RWPE2 (cell line): Measurements from ENCODE around the gene ATG5.

Experiments used
- ATAC-seq: fragments of 200-7000 bp; cut with Tn5 transposase; 3 replicates; pipeline ENCODE4 v1.9.1; 2021; ENCODE audit warnings: low read depth
- DNase-seq: peaks from one replicate; pipeline ENCODE4 v3.0.0-alpha.2; 2020; ENCODE audit warnings: low spot score
- H3K27ac ChIP-seq: fragments of 450-650 bp; 2 replicates; pipeline ENCODE4 v1.5.1; 2017; ENCODE audit warnings: mild to moderate bottlenecking; ENCODE audit not compliant: poor library complexity, severe bottlenecking
- H3K27me3 ChIP-seq: fragments of 250-450 bp; sonication (Bioruptor Pico); 2 replicates; pipeline ENCODE4 v1.5.1; 2021; ENCODE audit warnings: mild to moderate bottlenecking, moderate library complexity; ENCODE audit not compliant: insufficient read depth, poor library complexity, severe bottlenecking
- H3K36me3 ChIP-seq: fragments of 250-450 bp; sonication (Bioruptor Pico); 2 replicates; pipeline ENCODE4 v1.5.1; 2020; ENCODE audit warnings: low read depth, mild to moderate bottlenecking, moderate library complexity
- H3K4me1 ChIP-seq: fragments of 250-450 bp; sonication (Bioruptor Pico); 2 replicates; pipeline ENCODE4 v1.5.1; 2021; ENCODE audit warnings: mild to moderate bottlenecking, moderate library complexity; ENCODE audit not compliant: insufficient read depth, poor library complexity, severe bottlenecking
- H3K4me3 ChIP-seq: fragments of 250-450 bp; sonication (Bioruptor Pico); 2 replicates; pipeline ENCODE4 v1.5.1; 2021; ENCODE audit warnings: mild to moderate bottlenecking, moderate library complexity; ENCODE audit not compliant: severe bottlenecking
- H3K9me3 ChIP-seq: fragments of 250-450 bp; sonication (Bioruptor Pico); 2 replicates; pipeline ENCODE4 v1.5.1; 2021; ENCODE audit warnings: mild to moderate bottlenecking, moderate library complexity; ENCODE audit not compliant: severe bottlenecking
- TF ChIP-seq, protein P1 (sequence below): fragments of 450-650 bp; IDR thresholded peaks from one replicate; pipeline ENCODE4 v1.5.1; 2017; ENCODE audit warnings: mild to moderate bottlenecking, moderate library complexity; ENCODE audit not compliant: poor library complexity, severe bottlenecking

ATG5 gene

DNA sequence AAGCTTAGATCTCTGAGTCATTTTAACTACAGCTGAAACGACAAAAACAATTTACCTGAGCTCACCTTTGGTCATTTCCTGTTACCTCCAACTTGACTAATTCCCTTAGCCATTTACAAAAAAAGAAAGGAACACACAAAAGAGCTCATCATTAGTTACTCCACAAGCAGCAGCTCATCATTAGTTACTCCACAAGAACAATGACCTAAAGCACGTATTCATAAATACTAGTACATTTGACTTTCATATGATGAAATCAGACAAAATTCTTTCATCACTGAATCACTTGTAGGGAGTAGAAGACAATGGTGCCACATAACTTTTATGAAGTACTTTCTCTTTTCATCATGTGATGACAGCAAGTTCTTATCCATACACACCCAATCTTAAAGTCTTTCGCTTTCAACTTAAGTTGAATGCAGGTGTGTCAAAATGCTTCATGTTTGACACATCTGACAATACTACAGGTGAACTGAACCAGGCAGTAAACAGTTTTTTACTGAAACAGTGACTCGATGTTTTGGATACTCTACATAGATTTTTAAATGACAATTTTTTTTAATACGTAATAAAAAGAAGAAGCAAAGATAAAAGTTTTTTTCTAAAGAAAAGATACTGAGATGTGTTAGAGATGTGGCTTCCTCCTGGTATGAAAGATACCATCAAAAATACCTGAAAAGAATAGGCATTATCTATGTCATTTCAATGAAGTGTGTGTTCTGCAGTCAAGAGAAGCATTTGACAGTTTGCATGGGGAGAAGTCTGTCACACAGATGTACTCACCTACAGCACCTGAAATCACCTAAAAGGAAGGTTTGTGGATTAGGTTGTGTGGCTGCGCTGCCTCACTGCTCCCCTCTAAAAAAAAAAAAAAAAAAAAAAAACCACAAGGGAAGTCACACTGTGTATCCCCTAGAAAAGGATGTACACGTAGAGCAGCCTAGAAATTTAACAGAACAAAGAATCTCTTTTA is 130.3 kb downstream of the ATG5 start:
- no peak overlapping the region for H3K4me3 ChIP-seq
- H3K4me1 ChIP-seq: peaks cover 52% of the 10 kb centered on the region
- TF ChIP-seq, protein P1, sequence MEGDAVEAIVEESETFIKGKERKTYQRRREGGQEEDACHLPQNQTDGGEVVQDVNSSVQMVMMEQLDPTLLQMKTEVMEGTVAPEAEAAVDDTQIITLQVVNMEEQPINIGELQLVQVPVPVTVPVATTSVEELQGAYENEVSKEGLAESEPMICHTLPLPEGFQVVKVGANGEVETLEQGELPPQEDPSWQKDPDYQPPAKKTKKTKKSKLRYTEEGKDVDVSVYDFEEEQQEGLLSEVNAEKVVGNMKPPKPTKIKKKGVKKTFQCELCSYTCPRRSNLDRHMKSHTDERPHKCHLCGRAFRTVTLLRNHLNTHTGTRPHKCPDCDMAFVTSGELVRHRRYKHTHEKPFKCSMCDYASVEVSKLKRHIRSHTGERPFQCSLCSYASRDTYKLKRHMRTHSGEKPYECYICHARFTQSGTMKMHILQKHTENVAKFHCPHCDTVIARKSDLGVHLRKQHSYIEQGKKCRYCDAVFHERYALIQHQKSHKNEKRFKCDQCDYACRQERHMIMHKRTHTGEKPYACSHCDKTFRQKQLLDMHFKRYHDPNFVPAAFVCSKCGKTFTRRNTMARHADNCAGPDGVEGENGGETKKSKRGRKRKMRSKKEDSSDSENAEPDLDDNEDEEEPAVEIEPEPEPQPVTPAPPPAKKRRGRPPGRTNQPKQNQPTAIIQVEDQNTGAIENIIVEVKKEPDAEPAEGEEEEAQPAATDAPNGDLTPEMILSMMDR: no peak
- DNase-seq (no peak), ATAC-seq (peak; percentile 88)
- H3K9me3 ChIP-seq: no peaks in the 10 kb centered on the region
- H3K27me3 ChIP-seq: no peaks in the 10 kb centered on the region
- peaks cover 24% of the 10 kb centered on the region for H3K36me3 ChIP-seq
- peak overlapping the region; percentile 93 for H3K27ac ChIP-seq

GRCh38 chr6:106192824-106193223 is 132.7 kb downstream of the ATG5 start:
- ATAC-seq: peak; percentile 39; the same call in 2 of the 3 replicates
- H3K36me3 ChIP-seq: peaks cover 10% of the 10 kb centered on the region
- peak overlapping the region; percentile 93 for H3K27ac ChIP-seq
- no peaks in the 10 kb centered on the region for H3K9me3 ChIP-seq
- TF ChIP-seq, protein P1: no peak
- peaks cover 55% of the 10 kb centered on the region for H3K4me1 ChIP-seq
- H3K27me3 ChIP-seq: no peaks in the 10 kb centered on the region
- no peak for DNase-seq
- no peak overlapping the region for H3K4me3 ChIP-seq

GRCh38 chr6:106188104-106188794 is 137.3 kb downstream of the ATG5 start:
- DNase-seq: no peak
- TF ChIP-seq, protein P1: no peak

DNA sequence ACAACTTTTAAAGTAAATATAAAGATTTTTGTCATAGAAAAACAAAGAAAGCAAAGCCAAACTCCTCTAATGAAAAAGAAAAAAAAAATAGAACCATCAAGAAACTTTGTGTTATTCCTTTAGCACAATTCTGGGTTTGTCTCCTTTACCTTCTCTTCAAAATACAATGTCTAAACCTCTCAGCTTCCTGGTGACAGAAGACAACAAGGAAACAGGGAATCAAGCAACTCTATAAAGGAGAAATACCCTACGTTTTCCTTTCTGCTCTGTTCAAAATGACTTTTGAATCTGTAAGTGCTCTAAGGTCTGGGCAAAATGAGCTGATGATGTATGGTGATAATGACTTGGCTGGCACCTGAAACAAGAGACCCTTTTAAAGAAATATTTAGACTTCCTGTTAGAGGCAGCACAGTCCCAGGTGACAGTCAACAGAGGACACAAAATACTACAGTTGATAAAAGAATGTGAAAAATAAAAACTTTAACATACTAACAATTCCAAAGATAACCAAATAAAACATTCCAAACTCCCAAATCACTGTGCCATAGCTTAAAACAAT is 138.1 kb downstream of the ATG5 start:
- Histone ChIP-seq H3K27me3 (no peaks in the 10 kb centered on the region), H3K27ac (peak overlapping the region; percentile 26), H3K4me1 (peaks cover 17% of the 10 kb centered on the region), H3K9me3 (no peaks in the 10 kb centered on the region), H3K36me3 (peaks cover 8% of the 10 kb centered on the region), H3K4me3 (no peak overlapping the region)
- DNase-seq: no peak
- TF ChIP-seq, protein P1: no peak
- ATAC-seq: no peak

More at GRCh38 chr6:106188104-106188794, 137.3 kb downstream of the ATG5 start:
- peaks cover 8% of the 10 kb centered on the region for H3K36me3 ChIP-seq
- no peaks in the 10 kb centered on the region for H3K27me3 ChIP-seq
- no peak overlapping the region for H3K4me3 ChIP-seq
- peaks cover 23% of the 10 kb centered on the region for H3K4me1 ChIP-seq
- no peak for ATAC-seq
- H3K27ac ChIP-seq: peak overlapping the region; percentile 26
- H3K9me3 ChIP-seq: no peaks in the 10 kb centered on the region
